ENCODE data around the gene DCAF16. TPM values are rescaled to one million over a fixed set of nuclear protein-coding genes. Genes with fewer than 3 reads are reported as not detected.

Gene DCAF16
- total RNA-seq, 2 experiments from 2014 or later, result 42.4 to 44.5 TPM

GRCh38 chr4:17780501-17781299 lies 29.9 kb downstream of the DCAF16 start:
- H3K4me3 Mint-ChIP-seq, result peak overlapping the region; percentile 47
- peaks cover 12% of the 10 kb centered on the region for H3K4me1 Mint-ChIP-seq (ENCODE audit: low read depth)
- intact Hi-C loops (cut with micrococcal nuclease), result no loop called here
- CTCF ChIA-PET, result interaction anchor here (1.4 kb wide), 1 partner anchor 232 kb away, joined by 5 read pairs; no protein-coding TSS in a partner anchor
- DNase-seq (no peak), ATAC-seq (peak; percentile 17)
- POLR2A ChIA-PET, result no interaction called here
- H3K27ac Mint-ChIP-seq, result no peak overlapping the region
- no peaks in the 10 kb centered on the region for H3K36me3 Mint-ChIP-seq (ENCODE audit: low read depth)
- no peaks in the 10 kb centered on the region for H3K9me3 Mint-ChIP-seq
- H3K27me3 Mint-ChIP-seq, result peaks cover 36% of the 10 kb centered on the region
- TF ChIP-seq, protein P1, sequence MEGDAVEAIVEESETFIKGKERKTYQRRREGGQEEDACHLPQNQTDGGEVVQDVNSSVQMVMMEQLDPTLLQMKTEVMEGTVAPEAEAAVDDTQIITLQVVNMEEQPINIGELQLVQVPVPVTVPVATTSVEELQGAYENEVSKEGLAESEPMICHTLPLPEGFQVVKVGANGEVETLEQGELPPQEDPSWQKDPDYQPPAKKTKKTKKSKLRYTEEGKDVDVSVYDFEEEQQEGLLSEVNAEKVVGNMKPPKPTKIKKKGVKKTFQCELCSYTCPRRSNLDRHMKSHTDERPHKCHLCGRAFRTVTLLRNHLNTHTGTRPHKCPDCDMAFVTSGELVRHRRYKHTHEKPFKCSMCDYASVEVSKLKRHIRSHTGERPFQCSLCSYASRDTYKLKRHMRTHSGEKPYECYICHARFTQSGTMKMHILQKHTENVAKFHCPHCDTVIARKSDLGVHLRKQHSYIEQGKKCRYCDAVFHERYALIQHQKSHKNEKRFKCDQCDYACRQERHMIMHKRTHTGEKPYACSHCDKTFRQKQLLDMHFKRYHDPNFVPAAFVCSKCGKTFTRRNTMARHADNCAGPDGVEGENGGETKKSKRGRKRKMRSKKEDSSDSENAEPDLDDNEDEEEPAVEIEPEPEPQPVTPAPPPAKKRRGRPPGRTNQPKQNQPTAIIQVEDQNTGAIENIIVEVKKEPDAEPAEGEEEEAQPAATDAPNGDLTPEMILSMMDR (IDR thresholded peaks at IDR 0.05), result no peak

DNA sequence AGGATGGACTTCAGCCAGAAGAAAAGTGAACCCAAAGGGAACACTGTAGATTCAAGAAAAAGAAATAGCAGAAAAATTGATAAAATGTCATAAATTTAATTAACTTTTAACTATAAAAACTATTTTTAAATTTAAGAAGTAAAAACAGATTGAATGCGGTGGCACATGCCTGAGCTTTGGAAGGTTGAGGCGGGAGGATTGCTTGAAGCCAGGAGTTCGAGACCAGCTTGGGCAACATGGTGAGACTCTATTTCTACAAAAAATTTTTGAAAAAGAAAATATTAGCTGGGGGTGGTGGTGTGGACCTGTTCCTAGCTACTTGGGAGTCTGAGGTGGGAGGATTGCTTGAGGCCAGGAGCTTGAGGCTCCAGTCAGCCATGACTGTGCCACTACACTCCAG lies 32.1 kb downstream of the DCAF16 start:
- CTCF ChIA-PET, result no interaction called here
- TF ChIP-seq, protein P1 (IDR thresholded peaks at IDR 0.05), result no peak
- Mint-ChIP-seq H3K4me3 (no peak overlapping the region), H3K9me3 (no peaks in the 10 kb centered on the region), H3K36me3 (ENCODE audit: low read depth) (no peaks in the 10 kb centered on the region), H3K27ac (no peak overlapping the region), H3K4me1 (ENCODE audit: low read depth) (peaks cover 12% of the 10 kb centered on the region), H3K27me3 (peaks cover 36% of the 10 kb centered on the region)
- DNase-seq, result no peak
- POLR2A ChIA-PET, result interaction anchor here (0.6 kb wide), 1 partner anchor 552 kb away, joined by 3 read pairs; no protein-coding TSS in a partner anchor
- intact Hi-C loops (cut with micrococcal nuclease), result no loop called here
- no peak for ATAC-seq

DNA sequence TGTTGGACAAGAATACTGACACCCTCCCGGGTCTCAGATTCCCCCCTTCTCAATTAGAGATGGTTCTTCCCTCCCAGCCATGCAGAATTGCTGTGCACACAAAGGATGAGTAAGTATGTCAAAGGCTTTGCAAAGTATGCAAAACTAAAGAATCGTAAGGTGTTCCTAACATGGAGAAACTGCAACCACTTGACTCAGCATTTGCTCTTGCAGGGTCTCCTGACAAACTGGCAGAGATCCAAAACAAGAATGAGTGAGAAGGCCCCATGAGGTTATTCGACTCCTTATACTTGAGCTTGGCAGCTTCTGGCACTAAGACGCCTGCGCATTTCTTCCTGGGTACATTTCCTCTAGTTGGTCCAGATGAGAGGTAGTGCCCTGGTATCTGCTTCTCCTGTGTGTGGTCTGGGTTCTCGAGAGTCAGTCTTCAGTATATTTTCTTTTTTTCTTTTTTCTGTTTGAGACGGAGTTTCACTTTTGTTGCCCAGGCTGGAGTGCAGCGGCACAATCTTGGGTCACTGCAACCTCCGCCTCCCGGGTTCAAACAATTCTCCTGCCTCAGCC lies 37.3 kb downstream of the DCAF16 start:
- no peaks in the 10 kb centered on the region for H3K4me1 Mint-ChIP-seq (ENCODE audit: low read depth)

DNA sequence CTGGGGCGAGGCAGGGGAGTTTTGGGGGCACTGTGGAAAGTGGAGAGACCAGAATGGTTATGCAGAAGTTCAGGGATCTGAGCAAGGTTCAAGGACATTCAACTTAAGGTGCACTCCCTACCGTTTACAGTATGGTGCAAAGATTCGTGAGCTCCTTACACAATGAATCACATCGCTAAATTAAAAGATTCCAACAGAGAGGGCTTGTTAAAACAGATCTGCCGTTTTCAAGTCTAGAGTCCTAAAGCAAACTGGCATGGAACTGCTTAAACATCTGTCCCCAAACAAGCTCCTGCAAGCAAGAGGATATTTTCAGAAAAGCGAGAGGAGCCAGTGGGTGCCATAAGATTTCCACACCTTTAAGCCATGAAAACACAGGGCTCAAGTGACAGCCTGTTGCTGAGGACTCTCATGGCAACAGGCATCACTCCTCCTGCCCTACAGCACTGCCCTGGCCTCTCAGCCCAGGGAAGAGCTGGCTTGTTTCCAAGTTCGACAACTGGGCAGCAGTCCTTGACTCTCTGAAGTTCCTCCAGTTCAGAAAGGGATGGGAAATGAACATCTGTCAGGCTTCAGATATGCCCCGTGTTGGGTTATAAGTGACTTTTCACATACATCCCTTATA lies 39.2 kb downstream of the DCAF16 start:
- ChIA-PET POLR2A (interaction anchor here (0.6 kb wide), 1 partner anchor 273 kb away, joined by 4 read pairs; no protein-coding TSS in a partner anchor), CTCF (no interaction called here)
- no peaks in the 10 kb centered on the region for H3K27me3 Mint-ChIP-seq
- no peaks in the 10 kb centered on the region for H3K36me3 Mint-ChIP-seq (ENCODE audit: low read depth)
- ATAC-seq, result no peak
- no peaks in the 10 kb centered on the region for H3K4me1 Mint-ChIP-seq (ENCODE audit: low read depth)
- H3K9me3 Mint-ChIP-seq, result no peaks in the 10 kb centered on the region
- TF ChIP-seq, protein P1 (IDR thresholded peaks at IDR 0.05), result no peak
- H3K27ac Mint-ChIP-seq, result no peak overlapping the region
- H3K4me3 Mint-ChIP-seq, result no peak overlapping the region
- intact Hi-C loops (cut with micrococcal nuclease), result no loop called here
- no peak for DNase-seq

More for the DNA sequence above, 37.3 kb downstream of the DCAF16 start:
- POLR2A ChIA-PET, result interaction anchor here (0.6 kb wide), 1 partner anchor 239 kb away, joined by 3 read pairs; no protein-coding TSS in a partner anchor
- Mint-ChIP-seq H3K4me3 (no peak overlapping the region), H3K27me3 (peaks cover 3% of the 10 kb centered on the region), H3K9me3 (no peaks in the 10 kb centered on the region), H3K36me3 (ENCODE audit: low read depth) (no peaks in the 10 kb centered on the region), H3K27ac (no peak overlapping the region)
- CTCF ChIA-PET, result no interaction called here
- ATAC-seq, result no peak
- intact Hi-C loops (cut with micrococcal nuclease), result no loop called here
- TF ChIP-seq, protein P1 (IDR thresholded peaks at IDR 0.05), result no peak
- DNase-seq, result no peak

GRCh38 chr4:17770845-17771244 lies 39.7 kb downstream of the DCAF16 start:
- Mint-ChIP-seq H3K27ac (no peak overlapping the region), H3K27me3 (no peaks in the 10 kb centered on the region), H3K36me3 (ENCODE audit: low read depth) (no peaks in the 10 kb centered on the region), H3K9me3 (peaks cover 4% of the 10 kb centered on the region), H3K4me1 (ENCODE audit: low read depth) (peaks cover 4% of the 10 kb centered on the region), H3K4me3 (no peak overlapping the region)
- TF ChIP-seq, protein P1 (IDR thresholded peaks at IDR 0.05), result no peak
- no peak for DNase-seq
- ChIA-PET POLR2A (no interaction called here), CTCF (no interaction called here)
- intact Hi-C loops (cut with micrococcal nuclease), result no loop called here
- ATAC-seq, result no peak

All from activated CD8-positive, alpha-beta T cell treated with anti-CD3 and anti-CD28 coated beads for 36 hours (primary cell).